T-cell (primary cell): Measurements from ENCODE around the gene MANBA. TPM values are rescaled to one million over a fixed set of nuclear protein-coding genes. Genes with fewer than 3 reads are reported as not detected.
A peak's percentile ranks its signal among the peaks of the same experiment; 100 is the strongest.

Source experiments
- ATAC-seq, 4 experiments: fragments of 200-7000 bp in 3 of 4; fragments of 150-1000 bp in 1 of 4; cut with Tn5 transposase; replicated peaks in 1 of 4; 1 replicate in 3 of 4; 2 replicates in 1 of 4; pipeline ENCODE4 v1.10.0; 2021; ENCODE audit warnings: moderate library complexity in 3 of 4, mild to moderate bottlenecking in 2 of 4, moderate number of reproducible peaks in 1 of 4
- CTCF ChIA-PET, 2 donors: fragments of 300-600 bp; sonication (Branson Sonifier 250); formaldehyde crosslinking; loops; one replicate each; lab custom pipeline; 2022; ENCODE audit warnings: antibody characterized with exemption in 2 of 2; lab: Charles Lee
- POLR2A ChIA-PET, 2 donors: fragments of 300-600 bp; sonication (Branson Sonifier 250); formaldehyde crosslinking; loops; one replicate each; lab custom pipeline; 2022; ENCODE audit warnings: antibody characterized with exemption in 2 of 2; lab: Charles Lee
- DNase-seq, 35 experiments: peaks; one replicate each; pipeline versions ENCODE4 v3.0.0 to v3.0.0-alpha.2; 2013 to 2023
- H3K27ac ChIP-seq: one replicate; pipeline ENCODE4 v1.5.1; 2013; ENCODE audit warnings: low read length
- H3K27me3 ChIP-seq, 2 experiments: replicated peaks in 1 of 2; 1 replicate in 1 of 2; 2 replicates in 1 of 2; pipeline versions ENCODE4 v1.6.1 to v1.7.0; 2013; ENCODE audit warnings: low read length in 1 of 2, mixed read lengths in 1 of 2; ENCODE audit not compliant: control insufficient read depth in 2 of 2, insufficient read depth in 2 of 2; ENCODE audit errors: extremely low read depth in 1 of 2
- H3K36me3 ChIP-seq, 2 donors: 1 replicate in 1 of 2; 2 replicates in 1 of 2; pipeline versions ENCODE4 v1.6.1 to v1.7.0; 2013; ENCODE audit warnings: low read length in 1 of 2; ENCODE audit not compliant: control insufficient read depth in 2 of 2, insufficient read depth in 1 of 2; ENCODE audit errors: extremely low read depth in 1 of 2
- H3K4me1 ChIP-seq, 2 experiments: 1 replicate in 1 of 2; 2 replicates in 1 of 2; pipeline versions ENCODE4 v1.6.1 to v1.7.0; 2013; ENCODE audit warnings: low read length in 2 of 2, mixed read lengths in 1 of 2; ENCODE audit not compliant: insufficient read depth in 2 of 2, control insufficient read depth in 1 of 2; ENCODE audit errors: extremely low read depth in 1 of 2
- H3K4me3 ChIP-seq, 2 donors: 1 replicate in 1 of 2; 2 replicates in 1 of 2; pipeline versions ENCODE4 v1.5.1 to v1.7.0; 2013; ENCODE audit warnings: mild to moderate bottlenecking in 2 of 2, low read length in 1 of 2, moderate library complexity in 1 of 2; ENCODE audit not compliant: control insufficient read depth in 1 of 2; ENCODE audit errors: extremely low read depth in 1 of 2
- H3K9me3 ChIP-seq: 2 replicates; pipeline ENCODE4 v1.7.0; 2013
- H3K27ac Mint-ChIP-seq, 2 donors: one replicate each; pipeline ENCODE4 v1.8.0; 2020 to 2021; ENCODE audit warnings: mild to moderate bottlenecking in 2 of 2, mixed read lengths in 2 of 2
- H3K27me3 Mint-ChIP-seq, 2 donors: one replicate each; pipeline ENCODE4 v1.8.0; 2021 to 2022; ENCODE audit warnings: mixed read lengths in 2 of 2
- H3K36me3 Mint-ChIP-seq: one replicate; pipeline ENCODE4 v1.8.0; 2021; ENCODE audit warnings: mixed read lengths
- H3K4me1 Mint-ChIP-seq, 3 donors: one replicate each; pipeline ENCODE4 v1.8.0; 2020 to 2022; ENCODE audit warnings: mixed read lengths in 3 of 3, mild to moderate bottlenecking in 1 of 3
- H3K4me3 Mint-ChIP-seq, 3 donors: one replicate each; pipeline ENCODE4 v1.8.0; 2020 to 2022; ENCODE audit warnings: mild to moderate bottlenecking in 3 of 3, mixed read lengths in 3 of 3, moderate library complexity in 3 of 3
- H3K9me3 Mint-ChIP-seq, 3 donors: one replicate each; pipeline ENCODE4 v1.8.0; 2020 to 2022; ENCODE audit warnings: mixed read lengths in 3 of 3
- WGBS: methylation state at CpG from one replicate; pipeline ENCODE4 v1.1.5; 2013; ENCODE audit warnings: missing lambda C conversion rate; ENCODE audit not compliant: insufficient coverage; 5-methylcytosine and 5-hydroxymethylcytosine counted together
- total RNA-seq, 35 experiments: library from RNA in 6 of 35; stranded (reverse) in 6 of 35; fragments of 120-200 nt in 1 of 35; gene quantifications; one replicate each; pipeline versions ENCODE4 v1.2.1 to v1.2.4 and lab custom pipeline; 2013 to 2026

The MANBA gene
- total RNA-seq, 5 donors from 2014 or later (not counting 1 experiment from before 2014, with no cell fraction given): 20.8 to 27.8 (median 24.2) TPM

DNA sequence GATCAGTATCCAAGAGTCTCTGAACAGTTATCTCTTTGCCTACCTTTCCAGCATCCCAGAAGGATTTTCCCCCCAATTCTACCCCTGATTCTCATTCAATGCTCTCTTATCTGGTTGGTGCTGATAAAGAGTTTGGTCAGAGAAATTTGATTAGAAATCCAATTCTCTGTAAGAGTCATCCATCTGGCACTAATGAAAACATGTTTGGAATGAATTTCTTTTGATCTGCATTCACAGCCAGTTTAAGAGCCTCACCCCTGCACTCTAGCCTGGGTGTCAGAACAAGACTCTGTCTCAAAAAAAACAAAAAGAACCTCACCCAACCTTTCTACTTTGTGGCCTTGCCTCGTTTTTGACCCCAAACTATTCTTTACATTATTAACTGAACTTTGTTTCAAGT, 122.1 kb downstream of the MANBA start:
- peaks cover 0 to 14% of the 10 kb centered on the region in 2 donors for H3K36me3 ChIP-seq
- no peak overlapping the region for H3K4me3 ChIP-seq
- no peaks in the 10 kb centered on the region for H3K27me3 ChIP-seq
- ChIA-PET CTCF (no interaction called here), POLR2A (no interaction called here)
- ATAC-seq (no peak), DNase-seq (no peak)
- Mint-ChIP-seq H3K9me3 (no peaks in the 10 kb centered on the region), H3K4me3 (peak overlapping the region in 2 of 3 donors; percentile 4 to 43), H3K27me3 (no peaks in the 10 kb centered on the region), H3K4me1 (peaks cover 13 to 25% (median 23%) of the 10 kb centered on the region in 3 donors), H3K27ac (peak overlapping the region; percentile 27 to 28), H3K36me3 (peaks cover 54% of the 10 kb centered on the region)
- WGBS: no CpG with 5 or more reads among the region's 1 CpG
- no peaks in the 10 kb centered on the region for H3K9me3 ChIP-seq
- H3K4me1 ChIP-seq: peaks cover 0 to 9% of the 10 kb centered on the region in 2 experiments
- no peak overlapping the region for H3K27ac ChIP-seq

DNA sequence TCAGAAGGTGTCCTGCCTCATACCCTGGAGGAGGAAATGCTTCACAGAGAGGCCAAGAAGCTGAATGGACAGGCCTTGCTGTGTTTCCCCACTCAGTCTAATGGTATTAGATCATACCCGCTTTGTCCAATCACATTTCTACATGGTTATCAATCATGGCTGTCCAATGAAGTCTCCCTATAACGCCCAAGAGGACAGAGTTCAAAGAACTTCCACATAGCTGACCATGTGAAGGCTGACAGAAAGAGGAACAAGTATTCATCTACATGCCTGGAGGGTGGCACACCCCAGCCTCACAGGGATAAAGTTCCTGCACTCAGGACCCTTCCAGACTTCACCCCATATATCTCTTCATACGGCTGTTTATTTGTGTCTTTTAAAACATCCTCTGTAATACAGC, 123.4 kb downstream of the MANBA start:
- Mint-ChIP-seq H3K4me3 (no peak overlapping the region), H3K9me3 (no peaks in the 10 kb centered on the region), H3K27me3 (no peaks in the 10 kb centered on the region), H3K27ac (no peak overlapping the region), H3K4me1 (peaks cover 20 to 28% (median 23%) of the 10 kb centered on the region in 3 donors), H3K36me3 (peaks cover 56% of the 10 kb centered on the region)
- ChIA-PET POLR2A (no interaction called here), CTCF (no interaction called here)
- ATAC-seq: no peak
- Histone ChIP-seq H3K9me3 (no peaks in the 10 kb centered on the region), H3K27me3 (no peaks in the 10 kb centered on the region), H3K36me3 (peaks cover 0 to 14% of the 10 kb centered on the region in 2 donors), H3K4me1 (peaks cover 0 to 9% of the 10 kb centered on the region in 2 experiments), H3K27ac (no peak overlapping the region), H3K4me3 (no peak overlapping the region)
- 100% methylated on average over 2 of the region's 3 CpGs for WGBS
- no peak for DNase-seq

DNA sequence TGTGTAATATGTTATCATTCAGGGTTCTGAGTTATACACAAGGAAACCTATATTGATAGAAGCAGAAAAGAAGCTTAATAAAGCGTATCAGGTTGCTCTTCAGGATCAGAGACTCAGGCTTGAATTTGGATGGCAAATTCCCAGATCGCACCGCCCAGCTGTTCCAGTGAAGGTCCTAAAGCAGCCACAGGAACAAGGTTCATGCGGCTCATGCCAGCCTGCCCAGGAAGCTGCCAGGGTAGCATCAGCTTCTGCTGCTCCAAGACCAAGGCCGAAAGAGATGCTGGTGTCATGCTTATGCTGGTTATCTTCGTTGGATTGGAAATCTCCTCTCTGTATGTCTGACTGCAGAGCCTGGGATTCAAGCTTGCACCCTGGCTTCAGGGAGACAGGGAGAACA, 127.7 kb downstream of the MANBA start:
- H3K9me3 Mint-ChIP-seq: no peaks in the 10 kb centered on the region
- H3K36me3 Mint-ChIP-seq: peaks cover 40% of the 10 kb centered on the region
- no peaks in the 10 kb centered on the region for H3K27me3 Mint-ChIP-seq
- Histone ChIP-seq H3K9me3 (no peaks in the 10 kb centered on the region), H3K27ac (no peak overlapping the region), H3K4me1 (peaks cover 15 to 32% of the 10 kb centered on the region in 2 experiments), H3K36me3 (peaks cover 0 to 14% of the 10 kb centered on the region in 2 donors), H3K4me3 (no peak overlapping the region), H3K27me3 (no peaks in the 10 kb centered on the region)
- ATAC-seq (no peak), DNase-seq (no peak)
- POLR2A ChIA-PET: interaction anchor here in 1 of 2 donors (0.7 kb wide), 1 partner anchor 33 kb away, joined by 3 read pairs; no protein-coding TSS in a partner anchor
- no peak overlapping the region for H3K4me3 Mint-ChIP-seq
- 83% methylated on average over 6 of the region's 6 CpGs for WGBS
- H3K4me1 Mint-ChIP-seq: peaks cover 50 to 52% (median 51%) of the 10 kb centered on the region in 3 donors
- CTCF ChIA-PET: interaction anchor here in 1 of 2 donors (0.9 kb wide), 1 partner anchor 185 kb away, joined by 3 read pairs; no protein-coding TSS in a partner anchor
- H3K27ac Mint-ChIP-seq: peak overlapping the region; percentile 91 to 96

GRCh38 chr4:102632241-102633065, 128.3 kb downstream of the MANBA start:
- POLR2A ChIA-PET: interaction anchor here (0.6 to 0.7 kb wide), 2 partner anchors 34 to 70 kb away, joined by 3 read pairs; no protein-coding TSS in a partner anchor

GRCh38 chr4:102631616-102632015, 129.2 kb downstream of the MANBA start:
- Histone ChIP-seq H3K27me3 (no peaks in the 10 kb centered on the region), H3K9me3 (no peaks in the 10 kb centered on the region), H3K4me1 (peaks cover 15 to 32% of the 10 kb centered on the region in 2 experiments), H3K27ac (peak overlapping the region; percentile 75), H3K4me3 (no peak overlapping the region), H3K36me3 (peaks cover 0 to 10% of the 10 kb centered on the region in 2 donors)
- CTCF ChIA-PET: interaction anchor here in 1 of 2 donors (0.6 kb wide), 1 partner anchor 11 kb away, joined by 3 read pairs; no protein-coding TSS in a partner anchor
- Mint-ChIP-seq H3K4me1 (peaks cover 63 to 64% (median 64%) of the 10 kb centered on the region in 3 donors), H3K27me3 (no peaks in the 10 kb centered on the region), H3K9me3 (no peaks in the 10 kb centered on the region), H3K36me3 (peaks cover 27% of the 10 kb centered on the region), H3K27ac (peak overlapping the region; percentile 91 to 96), H3K4me3 (peak overlapping the region in 1 of 3 donors; percentile 83)
- no peak for DNase-seq
- ATAC-seq: no peak
- POLR2A ChIA-PET: no interaction called here
- WGBS: 60% methylated on average over 3 of the region's 7 CpGs

More at GRCh38 chr4:102632241-102633065, 128.3 kb downstream of the MANBA start:
- DNase-seq: no peak
- Mint-ChIP-seq H3K9me3 (no peaks in the 10 kb centered on the region), H3K4me3 (peak overlapping the region in 1 of 3 donors; percentile 83), H3K27me3 (no peaks in the 10 kb centered on the region), H3K27ac (peak overlapping the region; percentile 91 to 96), H3K4me1 (peaks cover 54 to 56% (median 55%) of the 10 kb centered on the region in 3 donors), H3K36me3 (peaks cover 34% of the 10 kb centered on the region)
- ATAC-seq: no peak
- Histone ChIP-seq H3K4me1 (peaks cover 15 to 32% of the 10 kb centered on the region in 2 experiments), H3K9me3 (no peaks in the 10 kb centered on the region), H3K4me3 (no peak overlapping the region), H3K27ac (no peak overlapping the region), H3K36me3 (peaks cover 0 to 10% of the 10 kb centered on the region in 2 donors), H3K27me3 (no peaks in the 10 kb centered on the region)
- CTCF ChIA-PET: interaction anchor here (0.6 to 0.9 kb wide), 4 partner anchors 11 to 375 kb away, joined by 3 to 4 read pairs (median 3); no protein-coding TSS in a partner anchor
- 71% methylated on average over 4 of the region's 6 CpGs for WGBS

GRCh38 chr4:102629673-102630072, 131.1 kb downstream of the MANBA start:
- Mint-ChIP-seq H3K9me3 (no peaks in the 10 kb centered on the region), H3K4me3 (peak overlapping the region; percentile 46 to 83 (median 57)), H3K27me3 (no peaks in the 10 kb centered on the region), H3K4me1 (peaks cover 68 to 74% (median 72%) of the 10 kb centered on the region in 3 donors), H3K27ac (peak overlapping the region; percentile 77 to 91), H3K36me3 (peaks cover 16% of the 10 kb centered on the region)
- ChIA-PET POLR2A (interaction anchor here (0.5 to 0.9 kb wide), 2 partner anchors 198 to 199 kb away, joined by 5 to 6 read pairs; partner anchors contain the start of gene UBE2D3 (in 1 of the 2)), CTCF (interaction anchor here in 1 of 2 donors (0.8 to 1.6 kb wide), 5 partner anchors 9 to 378 kb away, joined by 3 to 16 read pairs (median 4); no protein-coding TSS in a partner anchor)
- Histone ChIP-seq H3K36me3 (peaks cover 0 to 7% of the 10 kb centered on the region in 2 donors), H3K9me3 (no peaks in the 10 kb centered on the region), H3K4me3 (no peak overlapping the region), H3K27me3 (no peaks in the 10 kb centered on the region), H3K27ac (no peak overlapping the region), H3K4me1 (peaks cover 22 to 32% of the 10 kb centered on the region in 2 experiments)
- DNase-seq (no peak), ATAC-seq (no peak)
- WGBS: 75% methylated on average over 10 of the region's 13 CpGs
